Measurements from ENCODE around the gene NCKAP5.

GRCh38 chr2:132789066-132789465 lies 779.2 kb downstream of the NCKAP5 start:
- TF ChIP-seq, protein P1, sequence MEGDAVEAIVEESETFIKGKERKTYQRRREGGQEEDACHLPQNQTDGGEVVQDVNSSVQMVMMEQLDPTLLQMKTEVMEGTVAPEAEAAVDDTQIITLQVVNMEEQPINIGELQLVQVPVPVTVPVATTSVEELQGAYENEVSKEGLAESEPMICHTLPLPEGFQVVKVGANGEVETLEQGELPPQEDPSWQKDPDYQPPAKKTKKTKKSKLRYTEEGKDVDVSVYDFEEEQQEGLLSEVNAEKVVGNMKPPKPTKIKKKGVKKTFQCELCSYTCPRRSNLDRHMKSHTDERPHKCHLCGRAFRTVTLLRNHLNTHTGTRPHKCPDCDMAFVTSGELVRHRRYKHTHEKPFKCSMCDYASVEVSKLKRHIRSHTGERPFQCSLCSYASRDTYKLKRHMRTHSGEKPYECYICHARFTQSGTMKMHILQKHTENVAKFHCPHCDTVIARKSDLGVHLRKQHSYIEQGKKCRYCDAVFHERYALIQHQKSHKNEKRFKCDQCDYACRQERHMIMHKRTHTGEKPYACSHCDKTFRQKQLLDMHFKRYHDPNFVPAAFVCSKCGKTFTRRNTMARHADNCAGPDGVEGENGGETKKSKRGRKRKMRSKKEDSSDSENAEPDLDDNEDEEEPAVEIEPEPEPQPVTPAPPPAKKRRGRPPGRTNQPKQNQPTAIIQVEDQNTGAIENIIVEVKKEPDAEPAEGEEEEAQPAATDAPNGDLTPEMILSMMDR (IDR thresholded peaks at IDR 0.05 in 8 of 11, conservative IDR thresholded peaks at IDR 0.05 in 3 of 11) = no peak
- no peak for TF ChIP-seq POLR2A (IDR thresholded peaks at IDR 0.05)

Measured in spleen (tissue), 7 donors.